Transverse colon (tissue), 4 donors: ENCODE data around the gene CBX5. TPM values are rescaled to one million over a fixed set of nuclear protein-coding genes. Genes with fewer than 3 reads are reported as not detected.
"Not testable (repeated sequence)": the region's sequence is repeated elsewhere in the genome, so short reads cannot be mapped to it uniquely, and the experiment has no call there.

Source experiments
- DNase-seq: peaks from one replicate; pipeline ENCODE4 v3.0.0-alpha.2; 2019
- H3K27ac ChIP-seq, 4 donors: fragments of 200-600 bp; sonication (generic); 2 replicates each; pipeline ENCODE4 v1.5.1; 2016 to 2018; ENCODE audit warnings: inconsistent platforms in 4 of 4
- H3K27me3 ChIP-seq: fragments of 200-600 bp; sonication (generic); 2 replicates; pipeline ENCODE4 v1.5.1; 2017; ENCODE audit warnings: inconsistent platforms
- H3K36me3 ChIP-seq, 4 donors: fragments of 200-600 bp; sonication (generic); 2 replicates each; pipeline ENCODE4 v1.5.1; 2017 to 2019; ENCODE audit warnings: inconsistent platforms in 4 of 4
- H3K4me1 ChIP-seq, 4 donors: fragments of 200-600 bp; sonication (generic); 2 replicates each; pipeline ENCODE4 v1.5.1; 2017 to 2020; ENCODE audit warnings: inconsistent platforms in 4 of 4
- H3K4me3 ChIP-seq, 4 donors: fragments of 200-600 bp; sonication (generic); 1 replicate in 1 of 4; 2 replicates in 3 of 4; pipeline versions ENCODE4 v1.5.1 to v1.6.1; 2017 to 2019; ENCODE audit warnings: inconsistent platforms in 4 of 4
- H3K9me3 ChIP-seq, 2 donors: fragments of 200-600 bp; sonication (generic); 2 replicates each; pipeline ENCODE4 v1.5.1; 2017 to 2019; ENCODE audit warnings: inconsistent platforms in 2 of 2
- EP300 ChIP-seq: sonication (generic); formaldehyde crosslinking; IDR thresholded peaks from one replicate; pipeline ENCODE4 v1.6.1; 2017; ENCODE audit warnings: antibody characterized with exemption, low read depth
- POLR2A ChIP-seq: fragments of 450-650 bp; IDR thresholded peaks from one replicate; pipeline ENCODE4 v1.6.1; 2016; ENCODE audit warnings: antibody characterized with exemption, mild to moderate bottlenecking, moderate library complexity
- POLR2AphosphoS5 ChIP-seq, 3 donors: sonication (generic); formaldehyde crosslinking; IDR thresholded peaks; one replicate each; pipeline ENCODE4 v1.6.1; 2016; ENCODE audit warnings: antibody characterized with exemption in 3 of 3
- WGBS, 2 donors: methylation state at CpG; one replicate each; pipeline ENCODE4 v1.1.5; 2018; ENCODE audit warnings: low coverage in 1 of 2; 5-methylcytosine and 5-hydroxymethylcytosine counted together
- in situ Hi-C, 4 donors: fragments of 200-750 bp; cut with MboI; loops; one replicate each; pipeline versions ENCODE4 v1.15.0 to v1.15.1; 2017; ENCODE audit warnings: low sequenced_read_pairs in 3 of 4, low pct_ligation_motif_present in 1 of 4, low pct_unique_long_range_greater_than_20kb in 1 of 4
- intact Hi-C: fragments of 100-400 bp; cut with DNase I; formaldehyde crosslinking; loops from one replicate; pipeline ENCODE4 v1.15.1; 2023; ENCODE audit warnings: low total_unique reads
- total RNA-seq, 4 donors: library from RNA; depleted of rRNA; stranded (reverse); fragments of >200 nt; gene quantifications; one replicate each; pipeline ENCODE4 v1.1.0, GENCODE V29; 2016
- TF ChIP-seq, protein P1 (sequence below), 5 experiments: fragments of 200-600 bp in 3 of 5; fragments of 450-650 bp in 2 of 5; sonication (generic) in 3 of 5; IDR thresholded peaks; 1 replicate in 2 of 5; 2 replicates in 3 of 5; pipeline ENCODE4 v1.5.1; 2016 to 2017; ENCODE audit warnings: antibody characterized with exemption in 5 of 5, inconsistent platforms in 3 of 5, mild to moderate bottlenecking in 2 of 5, moderate library complexity in 1 of 5

CBX5 gene
- total RNA-seq, 4 donors from 2014 or later = 18.9 to 28.8 (median 22.8) TPM

DNA sequence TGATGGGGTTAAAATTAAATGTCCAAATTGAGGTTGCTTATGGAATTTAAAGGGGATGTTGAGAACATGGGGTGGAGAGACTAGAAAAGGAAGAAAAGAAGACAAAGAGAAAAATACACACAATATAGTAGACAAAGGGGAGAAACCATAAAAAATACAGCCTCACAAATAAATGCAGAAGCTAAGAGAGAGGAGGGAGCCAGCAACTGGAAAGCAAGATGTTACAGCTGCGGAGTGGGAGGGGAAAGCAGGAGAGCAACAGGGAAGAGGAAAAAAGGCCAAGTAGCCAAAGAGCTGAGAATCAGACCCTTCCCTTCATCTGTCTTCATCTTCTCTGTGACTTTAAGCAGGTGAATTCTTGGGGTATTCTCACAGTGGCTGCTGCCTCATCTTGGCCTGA is 51.5 kb downstream of the CBX5 start:
- in situ Hi-C loops = loop anchor here in 2 of 4 donors (10.0 kb wide), 1 partner anchor 136 kb away; the partner anchor contains the start of gene GPR84 (in 2 of the 2)
- Histone ChIP-seq H3K4me3 (no peak overlapping the region), H3K36me3 (no peaks in the 10 kb centered on the region), H3K27me3 (no peaks in the 10 kb centered on the region), H3K9me3 (no peaks in the 10 kb centered on the region), H3K4me1 (no peaks in the 10 kb centered on the region), H3K27ac (no peak overlapping the region)
- intact Hi-C loops = loop anchor here (10.0 kb wide), 1 partner anchor 136 kb away; the partner anchor contains the start of gene GPR84
- TF ChIP-seq POLR2A (no peak), EP300 (no peak), POLR2AphosphoS5 (IDR thresholded peaks at IDR 0.05) (no peak)
- TF ChIP-seq, protein P1, sequence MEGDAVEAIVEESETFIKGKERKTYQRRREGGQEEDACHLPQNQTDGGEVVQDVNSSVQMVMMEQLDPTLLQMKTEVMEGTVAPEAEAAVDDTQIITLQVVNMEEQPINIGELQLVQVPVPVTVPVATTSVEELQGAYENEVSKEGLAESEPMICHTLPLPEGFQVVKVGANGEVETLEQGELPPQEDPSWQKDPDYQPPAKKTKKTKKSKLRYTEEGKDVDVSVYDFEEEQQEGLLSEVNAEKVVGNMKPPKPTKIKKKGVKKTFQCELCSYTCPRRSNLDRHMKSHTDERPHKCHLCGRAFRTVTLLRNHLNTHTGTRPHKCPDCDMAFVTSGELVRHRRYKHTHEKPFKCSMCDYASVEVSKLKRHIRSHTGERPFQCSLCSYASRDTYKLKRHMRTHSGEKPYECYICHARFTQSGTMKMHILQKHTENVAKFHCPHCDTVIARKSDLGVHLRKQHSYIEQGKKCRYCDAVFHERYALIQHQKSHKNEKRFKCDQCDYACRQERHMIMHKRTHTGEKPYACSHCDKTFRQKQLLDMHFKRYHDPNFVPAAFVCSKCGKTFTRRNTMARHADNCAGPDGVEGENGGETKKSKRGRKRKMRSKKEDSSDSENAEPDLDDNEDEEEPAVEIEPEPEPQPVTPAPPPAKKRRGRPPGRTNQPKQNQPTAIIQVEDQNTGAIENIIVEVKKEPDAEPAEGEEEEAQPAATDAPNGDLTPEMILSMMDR (IDR thresholded peaks at IDR 0.05) = no peak
- no peak for DNase-seq
- 79% methylated on average over 1 of the region's 1 CpG; no CpG with 5 or more reads in 1 of the 2 donors for WGBS, 2 donors

DNA sequence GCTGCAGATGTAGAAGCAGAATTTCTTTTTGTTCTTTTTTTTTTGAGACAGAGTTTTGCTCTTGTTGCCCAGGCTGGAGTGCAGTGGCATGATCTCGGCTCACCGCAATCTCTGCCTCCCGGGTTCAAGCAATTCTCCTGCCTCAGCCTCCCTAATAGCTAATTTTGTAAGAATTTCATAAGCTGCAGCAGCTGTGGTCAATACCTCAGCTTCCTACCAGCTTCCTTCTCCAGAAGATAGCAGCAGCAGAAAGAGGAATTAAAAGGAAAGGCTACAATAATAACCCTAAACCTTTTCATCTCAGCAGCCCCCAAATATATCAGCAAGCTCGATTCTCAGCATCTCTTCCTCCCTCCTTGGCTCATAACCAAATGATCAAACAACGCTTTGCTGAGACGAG is 52.0 kb downstream of the CBX5 start:
- not testable (repeated sequence) for DNase-seq, H3K27me3 ChIP-seq, H3K4me3 ChIP-seq, H3K27ac ChIP-seq, H3K36me3 ChIP-seq, H3K9me3 ChIP-seq, H3K4me1 ChIP-seq
- intact Hi-C loops = loop anchor here (10.0 kb wide), 1 partner anchor 137 kb away; the partner anchor contains the start of gene GPR84
- 0 to 58% methylated on average over 1 to 6 of the region's 6 CpGs for WGBS, 2 donors
- in situ Hi-C loops = loop anchor here in 2 of 4 donors (10.0 kb wide), 1 partner anchor 137 kb away; the partner anchor contains the start of gene GPR84 (in 2 of the 2)

DNA sequence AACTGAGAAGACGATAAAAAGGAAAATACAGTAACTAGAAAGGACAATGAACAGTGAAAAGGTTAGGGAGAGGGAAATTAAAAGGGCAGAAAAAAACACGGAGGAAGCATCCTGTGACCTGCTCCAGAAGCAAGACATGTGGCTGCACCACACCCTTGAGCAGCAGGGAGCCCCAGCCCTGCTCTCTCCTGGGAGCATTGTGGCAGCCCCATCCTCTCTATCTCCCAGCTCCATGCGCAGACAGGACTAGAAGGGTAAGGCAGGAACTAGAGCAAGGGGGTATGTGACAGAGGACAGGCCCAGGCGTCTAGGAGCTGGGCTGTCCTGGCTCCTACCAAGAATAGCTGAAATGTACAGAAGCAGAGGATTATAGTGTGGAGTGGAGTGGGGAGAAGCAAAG is 52.5 kb downstream of the CBX5 start:
- H3K27ac ChIP-seq = no peak overlapping the region
- H3K36me3 ChIP-seq = no peaks in the 10 kb centered on the region
- H3K4me3 ChIP-seq = no peak overlapping the region
- H3K27me3 ChIP-seq = no peaks in the 10 kb centered on the region
- H3K4me1 ChIP-seq = no peaks in the 10 kb centered on the region
- in situ Hi-C loops = loop anchor here in 2 of 4 donors (10.0 kb wide), 1 partner anchor 137 kb away; the partner anchor contains the start of gene GPR84 (in 2 of the 2)
- DNase-seq = no peak
- no peaks in the 10 kb centered on the region for H3K9me3 ChIP-seq
- intact Hi-C loops = loop anchor here (10.0 kb wide), 1 partner anchor 137 kb away; the partner anchor contains the start of gene GPR84
- TF ChIP-seq, protein P1 (IDR thresholded peaks at IDR 0.05) = no peak
- TF ChIP-seq POLR2A = no peak
- no peak for TF ChIP-seq POLR2AphosphoS5 (IDR thresholded peaks at IDR 0.05)
- no peak for TF ChIP-seq EP300
- 51 to 64% methylated on average over 2 to 4 of the region's 4 CpGs for WGBS, 2 donors

DNA sequence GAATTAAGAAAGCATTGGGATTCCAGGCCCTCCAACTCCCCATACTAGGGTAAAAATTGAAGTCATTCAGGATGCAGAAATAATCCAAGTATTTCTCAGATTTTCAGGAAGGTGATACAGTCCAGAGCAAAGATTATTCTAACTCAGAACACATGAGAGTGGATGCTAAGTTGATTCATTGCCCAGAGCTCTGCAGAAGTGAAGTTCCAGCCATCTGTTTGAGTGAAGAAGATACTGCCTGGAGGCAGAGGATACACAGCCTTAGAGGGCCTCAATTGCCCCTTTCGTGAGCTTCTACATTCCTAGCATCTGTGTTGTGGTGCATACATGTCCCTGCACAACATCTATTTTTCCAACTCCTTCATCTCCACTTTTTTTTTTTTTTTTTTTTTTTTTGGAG is 54.3 kb downstream of the CBX5 start:
- in situ Hi-C loops (loop anchor here in 2 of 4 donors (10.0 kb wide), 1 partner anchor 139 kb away; the partner anchor contains the start of gene GPR84 (in 2 of the 2)), intact Hi-C loops (loop anchor here (10.0 kb wide), 1 partner anchor 139 kb away; the partner anchor contains the start of gene GPR84)
- no peaks in the 10 kb centered on the region for H3K9me3 ChIP-seq
- H3K27ac ChIP-seq = no peak overlapping the region
- H3K36me3 ChIP-seq = no peaks in the 10 kb centered on the region
- no peaks in the 10 kb centered on the region for H3K4me1 ChIP-seq
- 94% methylated on average over 1 of the region's 1 CpG; no CpG with 5 or more reads in 1 of the 2 donors for WGBS, 2 donors
- peaks cover 10% of the 10 kb centered on the region for H3K27me3 ChIP-seq
- TF ChIP-seq POLR2A = no peak
- DNase-seq = no peak
- H3K4me3 ChIP-seq = no peak overlapping the region

DNA sequence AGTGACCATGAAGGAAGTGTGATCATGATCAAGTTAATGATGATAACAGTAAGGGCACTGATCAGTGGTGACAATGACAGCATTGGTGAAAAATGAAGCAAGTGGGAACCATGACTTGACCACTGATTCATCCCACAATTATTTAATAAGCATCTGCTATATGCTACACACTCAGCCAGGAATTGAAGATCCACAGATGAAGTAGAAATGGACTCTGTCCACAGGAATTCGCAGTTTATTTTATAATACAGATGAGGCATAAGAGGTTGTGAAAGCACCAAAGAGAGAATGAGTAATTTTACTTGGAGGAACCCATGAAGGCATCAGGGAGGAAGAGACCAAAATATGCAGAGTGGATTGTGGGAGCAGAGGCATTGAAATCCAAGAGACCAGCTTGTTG is 57.3 kb downstream of the CBX5 start:
- H3K4me1 ChIP-seq = peaks cover 4 to 11% (median 5%) of the 10 kb centered on the region in 4 donors
- H3K9me3 ChIP-seq = no peaks in the 10 kb centered on the region
- H3K4me3 ChIP-seq = no peak overlapping the region
- no peaks in the 10 kb centered on the region for H3K36me3 ChIP-seq
- in situ Hi-C loops = loop anchor here in 2 of 4 donors (10.0 to 25.0 kb wide), 2 partner anchors 142 to 435 kb away; partner anchors contain the start of gene GPR84 (in 2 of the 2)
- H3K27me3 ChIP-seq = peaks cover 27% of the 10 kb centered on the region
- intact Hi-C loops = loop anchor here (10.0 kb wide), 1 partner anchor 142 kb away; the partner anchor contains the start of gene GPR84
- WGBS, 2 donors = 81 to 83% methylated on average over 1 of the region's 1 CpG
- DNase-seq = no peak
- TF ChIP-seq POLR2AphosphoS5 (IDR thresholded peaks at IDR 0.05) (no peak), POLR2A (no peak), EP300 (no peak)
- TF ChIP-seq, protein P1 (IDR thresholded peaks at IDR 0.05) = no peak
- H3K27ac ChIP-seq = no peak overlapping the region
